ENCODE data around the gene PROSER2. TPM values are rescaled to one million over a fixed set of nuclear protein-coding genes. Genes with fewer than 3 reads are reported as not detected.
A peak's percentile ranks its signal among the peaks of the same experiment; 100 is the strongest.

The PROSER2 gene
- total and polyA plus RNA-seq, 2 of the 13 experiments (the other 11 are each of a cell fraction or from before 2014, with no cell fraction given): 6.9 to 7.7 TPM

- TF ChIP-seq, protein P1, sequence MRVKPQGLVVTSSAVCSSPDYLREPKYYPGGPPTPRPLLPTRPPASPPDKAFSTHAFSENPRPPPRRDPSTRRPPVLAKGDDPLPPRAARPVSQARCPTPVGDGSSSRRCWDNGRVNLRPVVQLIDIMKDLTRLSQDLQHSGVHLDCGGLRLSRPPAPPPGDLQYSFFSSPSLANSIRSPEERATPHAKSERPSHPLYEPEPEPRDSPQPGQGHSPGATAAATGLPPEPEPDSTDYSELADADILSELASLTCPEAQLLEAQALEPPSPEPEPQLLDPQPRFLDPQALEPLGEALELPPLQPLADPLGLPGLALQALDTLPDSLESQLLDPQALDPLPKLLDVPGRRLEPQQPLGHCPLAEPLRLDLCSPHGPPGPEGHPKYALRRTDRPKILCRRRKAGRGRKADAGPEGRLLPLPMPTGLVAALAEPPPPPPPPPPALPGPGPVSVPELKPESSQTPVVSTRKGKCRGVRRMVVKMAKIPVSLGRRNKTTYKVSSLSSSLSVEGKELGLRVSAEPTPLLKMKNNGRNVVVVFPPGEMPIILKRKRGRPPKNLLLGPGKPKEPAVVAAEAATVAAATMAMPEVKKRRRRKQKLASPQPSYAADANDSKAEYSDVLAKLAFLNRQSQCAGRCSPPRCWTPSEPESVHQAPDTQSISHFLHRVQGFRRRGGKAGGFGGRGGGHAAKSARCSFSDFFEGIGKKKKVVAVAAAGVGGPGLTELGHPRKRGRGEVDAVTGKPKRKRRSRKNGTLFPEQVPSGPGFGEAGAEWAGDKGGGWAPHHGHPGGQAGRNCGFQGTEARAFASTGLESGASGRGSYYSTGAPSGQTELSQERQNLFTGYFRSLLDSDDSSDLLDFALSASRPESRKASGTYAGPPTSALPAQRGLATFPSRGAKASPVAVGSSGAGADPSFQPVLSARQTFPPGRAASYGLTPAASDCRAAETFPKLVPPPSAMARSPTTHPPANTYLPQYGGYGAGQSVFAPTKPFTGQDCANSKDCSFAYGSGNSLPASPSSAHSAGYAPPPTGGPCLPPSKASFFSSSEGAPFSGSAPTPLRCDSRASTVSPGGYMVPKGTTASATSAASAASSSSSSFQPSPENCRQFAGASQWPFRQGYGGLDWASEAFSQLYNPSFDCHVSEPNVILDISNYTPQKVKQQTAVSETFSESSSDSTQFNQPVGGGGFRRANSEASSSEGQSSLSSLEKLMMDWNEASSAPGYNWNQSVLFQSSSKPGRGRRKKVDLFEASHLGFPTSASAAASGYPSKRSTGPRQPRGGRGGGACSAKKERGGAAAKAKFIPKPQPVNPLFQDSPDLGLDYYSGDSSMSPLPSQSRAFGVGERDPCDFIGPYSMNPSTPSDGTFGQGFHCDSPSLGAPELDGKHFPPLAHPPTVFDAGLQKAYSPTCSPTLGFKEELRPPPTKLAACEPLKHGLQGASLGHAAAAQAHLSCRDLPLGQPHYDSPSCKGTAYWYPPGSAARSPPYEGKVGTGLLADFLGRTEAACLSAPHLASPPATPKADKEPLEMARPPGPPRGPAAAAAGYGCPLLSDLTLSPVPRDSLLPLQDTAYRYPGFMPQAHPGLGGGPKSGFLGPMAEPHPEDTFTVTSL (CRISPR knock-in tag; IDR thresholded peaks at IDR 0.05; ENCODE audit: borderline replicate concordance): 0 out of 2 replicates have a peak, but pooled peaks have one; percentile 60
- TF ChIP-seq CAMTA2 (CRISPR knock-in tag; IDR thresholded peaks at IDR 0.05; ENCODE audit: borderline replicate concordance) (no peak), ELF3 (CRISPR knock-in tag; IDR thresholded peaks at IDR 0.05) (peak; percentile 33), ARID5B (CRISPR knock-in tag; IDR thresholded peaks at IDR 0.05) (peak; percentile 81), TFDP2 (CRISPR knock-in tag; IDR thresholded peaks at IDR 0.05) (peak; percentile 35; the same call in 1 of the 2 replicates), SOX6 (IDR thresholded peaks at IDR 0.05) (no peak), SOX6 (CRISPR knock-in tag; IDR thresholded peaks at IDR 0.05) (peak; percentile 76), KAT7 (CRISPR knock-in tag; IDR thresholded peaks at IDR 0.05; ENCODE audit: borderline replicate concordance) (no peak), MED1 (CRISPR knock-in tag; IDR thresholded peaks at IDR 0.05) (peak; percentile 38; the same call in 1 of the 2 replicates), MED8 (CRISPR knock-in tag; IDR thresholded peaks at IDR 0.05; ENCODE audit: insufficient replicate concordance) (no peak), SSRP1 (CRISPR knock-in tag; IDR thresholded peaks at IDR 0.05) (no peak; the same call in 1 of the 2 replicates), YEATS4 (CRISPR knock-in tag; IDR thresholded peaks at IDR 0.05; ENCODE audit: borderline replicate concordance) (peak; percentile 28; the same call in 1 of the 2 replicates), FOXP1 (IDR thresholded peaks at IDR 0.05) (no peak), FOXP1 (CRISPR knock-in tag; IDR thresholded peaks at IDR 0.05) (peak; percentile 15; the same call in 1 of the 2 replicates)
- TF ChIP-seq, protein P2, sequence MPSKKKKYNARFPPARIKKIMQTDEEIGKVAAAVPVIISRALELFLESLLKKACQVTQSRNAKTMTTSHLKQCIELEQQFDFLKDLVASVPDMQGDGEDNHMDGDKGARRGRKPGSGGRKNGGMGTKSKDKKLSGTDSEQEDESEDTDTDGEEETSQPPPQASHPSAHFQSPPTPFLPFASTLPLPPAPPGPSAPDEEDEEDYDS (CRISPR knock-in tag; IDR thresholded peaks at IDR 0.05): 0 out of 2 replicates have a peak, but pooled peaks have one; percentile 23
- TF ChIP-seq, protein P3, sequence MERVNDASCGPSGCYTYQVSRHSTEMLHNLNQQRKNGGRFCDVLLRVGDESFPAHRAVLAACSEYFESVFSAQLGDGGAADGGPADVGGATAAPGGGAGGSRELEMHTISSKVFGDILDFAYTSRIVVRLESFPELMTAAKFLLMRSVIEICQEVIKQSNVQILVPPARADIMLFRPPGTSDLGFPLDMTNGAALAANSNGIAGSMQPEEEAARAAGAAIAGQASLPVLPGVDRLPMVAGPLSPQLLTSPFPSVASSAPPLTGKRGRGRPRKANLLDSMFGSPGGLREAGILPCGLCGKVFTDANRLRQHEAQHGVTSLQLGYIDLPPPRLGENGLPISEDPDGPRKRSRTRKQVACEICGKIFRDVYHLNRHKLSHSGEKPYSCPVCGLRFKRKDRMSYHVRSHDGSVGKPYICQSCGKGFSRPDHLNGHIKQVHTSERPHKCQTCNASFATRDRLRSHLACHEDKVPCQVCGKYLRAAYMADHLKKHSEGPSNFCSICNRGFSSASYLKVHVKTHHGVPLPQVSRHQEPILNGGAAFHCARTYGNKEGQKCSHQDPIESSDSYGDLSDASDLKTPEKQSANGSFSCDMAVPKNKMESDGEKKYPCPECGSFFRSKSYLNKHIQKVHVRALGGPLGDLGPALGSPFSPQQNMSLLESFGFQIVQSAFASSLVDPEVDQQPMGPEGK (CRISPR knock-in tag; IDR thresholded peaks at IDR 0.05): 0 out of 2 replicates have a peak, but pooled peaks have one; percentile 24
Measured at GRCh38 chr10:11831520-11831951, 8.4 kb downstream of the PROSER2 start (continued).

All from HepG2 (cell line).